Measurements from ENCODE around the gene PELI2. TPM values are rescaled to one million over a fixed set of nuclear protein-coding genes. Genes with fewer than 3 reads are reported as not detected.

Gene PELI2
- total RNA-seq (2014; rRNA removed; shearing (Covaris generic)): 7.9 and 9.3 TPM in 2 replicates

- Histone ChIP-seq H3K9me3 (replicated peaks) (no peaks in the 10 kb centered on the region), H3K4me1 (no peaks in the 10 kb centered on the region), H3K27ac (peak within 1 kb of the TSS; percentile 43), H3K27me3 (no peaks in the 10 kb centered on the region), H3K4me3 (peak within 1 kb of the TSS; percentile 86), H3K36me3 (no peaks in the 10 kb centered on the region)
- peak; percentile 76 to 77 for DNase-seq
Observed at GRCh38 chr14:56117765-56118610, at the start of gene PELI2. Gene PELI2, plus strand, starts transcription at chr14:56118411. Its CDS starts 250 bp downstream, at chr14:56118661.

GRCh38 chr14:56073799-56074198 lies 44.4 kb upstream of the PELI2 start:
- Histone ChIP-seq H3K36me3 (no peaks in the 10 kb centered on the region), H3K27ac (no peak overlapping the region), H3K4me3 (no peak overlapping the region), H3K27me3 (no peaks in the 10 kb centered on the region), H3K4me1 (no peaks in the 10 kb centered on the region), H3K9me3 (replicated peaks) (no peaks in the 10 kb centered on the region; the same call in 1 of the 2 replicates)
- DNase-seq: no peak

GRCh38 chr14:56075301-56075700 lies 42.9 kb upstream of the PELI2 start:
- no peak for DNase-seq
- Histone ChIP-seq H3K4me1 (no peaks in the 10 kb centered on the region), H3K27me3 (no peaks in the 10 kb centered on the region), H3K9me3 (replicated peaks) (no peaks in the 10 kb centered on the region; the same call in 1 of the 2 replicates), H3K4me3 (no peak overlapping the region), H3K36me3 (no peaks in the 10 kb centered on the region), H3K27ac (no peak overlapping the region)

GRCh38 chr14:56081139-56081538 lies 37.1 kb upstream of the PELI2 start:
- Histone ChIP-seq H3K4me3 (no peak overlapping the region), H3K27me3 (no peaks in the 10 kb centered on the region), H3K36me3 (no peaks in the 10 kb centered on the region), H3K4me1 (no peaks in the 10 kb centered on the region), H3K9me3 (replicated peaks) (no peaks in the 10 kb centered on the region), H3K27ac (no peak overlapping the region)
- DNase-seq: no peak

GRCh38 chr14:56082880-56083279 lies 35.3 kb upstream of the PELI2 start:
- no peak overlapping the region for H3K4me3 ChIP-seq
- DNase-seq: no peak
- no peak overlapping the region for H3K27ac ChIP-seq
- H3K4me1 ChIP-seq: no peaks in the 10 kb centered on the region
- no peaks in the 10 kb centered on the region for H3K27me3 ChIP-seq
- no peaks in the 10 kb centered on the region for H3K9me3 ChIP-seq (replicated peaks)
- H3K36me3 ChIP-seq: no peaks in the 10 kb centered on the region

GRCh38 chr14:56085471-56085870 lies 32.7 kb upstream of the PELI2 start:
- Histone ChIP-seq H3K9me3 (replicated peaks) (no peaks in the 10 kb centered on the region), H3K27me3 (no peaks in the 10 kb centered on the region), H3K4me3 (no peak overlapping the region), H3K27ac (no peak overlapping the region), H3K4me1 (no peaks in the 10 kb centered on the region), H3K36me3 (no peaks in the 10 kb centered on the region)
- no peak for DNase-seq

- H3K27ac ChIP-seq: no peak overlapping the region
- no peaks in the 10 kb centered on the region for H3K4me1 ChIP-seq
- no peaks in the 10 kb centered on the region for H3K36me3 ChIP-seq
- no peak for DNase-seq
- no peaks in the 10 kb centered on the region for H3K27me3 ChIP-seq
- H3K9me3 ChIP-seq (replicated peaks): no peaks in the 10 kb centered on the region
- H3K4me3 ChIP-seq: no peak overlapping the region
Observed at GRCh38 chr14:56087671-56088471, 30.3 kb upstream of the PELI2 start.

- DNase-seq: no peak
Observed at GRCh38 chr14:56088941-56089340, 29.3 kb upstream of the PELI2 start.

GRCh38 chr14:56092763-56093162 lies 25.4 kb upstream of the PELI2 start:
- H3K27ac ChIP-seq: no peak overlapping the region
- H3K9me3 ChIP-seq (replicated peaks): no peaks in the 10 kb centered on the region
- H3K4me3 ChIP-seq: no peak overlapping the region
- no peaks in the 10 kb centered on the region for H3K27me3 ChIP-seq
- no peaks in the 10 kb centered on the region for H3K36me3 ChIP-seq
- no peaks in the 10 kb centered on the region for H3K4me1 ChIP-seq
- no peak for DNase-seq

More at GRCh38 chr14:56088941-56089340, 29.3 kb upstream of the PELI2 start:
- no peak overlapping the region for H3K27ac ChIP-seq
- H3K4me3 ChIP-seq: no peak overlapping the region
- no peaks in the 10 kb centered on the region for H3K4me1 ChIP-seq
- H3K9me3 ChIP-seq (replicated peaks): no peaks in the 10 kb centered on the region
- no peaks in the 10 kb centered on the region for H3K27me3 ChIP-seq
- H3K36me3 ChIP-seq: no peaks in the 10 kb centered on the region

GRCh38 chr14:56094076-56094475 lies 24.1 kb upstream of the PELI2 start:
- Histone ChIP-seq H3K4me1 (peaks cover 5% of the 10 kb centered on the region; the same call in 1 of the 2 replicates), H3K9me3 (replicated peaks) (no peaks in the 10 kb centered on the region), H3K27ac (no peak overlapping the region), H3K27me3 (no peaks in the 10 kb centered on the region), H3K36me3 (no peaks in the 10 kb centered on the region), H3K4me3 (no peak overlapping the region)
- DNase-seq: no peak

- H3K27ac ChIP-seq: no peak overlapping the region
- no peaks in the 10 kb centered on the region for H3K27me3 ChIP-seq
- H3K4me3 ChIP-seq: no peak overlapping the region
- H3K36me3 ChIP-seq: no peaks in the 10 kb centered on the region
- DNase-seq: no peak
- H3K9me3 ChIP-seq (replicated peaks): no peaks in the 10 kb centered on the region
- peaks cover 9% of the 10 kb centered on the region; the same call in 1 of the 2 replicates for H3K4me1 ChIP-seq
Observed at GRCh38 chr14:56098021-56098420, 20.2 kb upstream of the PELI2 start.

- H3K4me1 ChIP-seq: peaks cover 9% of the 10 kb centered on the region; the same call in 1 of the 2 replicates
- no peaks in the 10 kb centered on the region for H3K9me3 ChIP-seq (replicated peaks)
- H3K27ac ChIP-seq: peak overlapping the region; percentile 28; the same call in 1 of the 2 replicates
- H3K4me3 ChIP-seq: no peak overlapping the region
- H3K27me3 ChIP-seq: no peaks in the 10 kb centered on the region
- DNase-seq: peak; percentile 7 to 11
- no peaks in the 10 kb centered on the region for H3K36me3 ChIP-seq
Observed at GRCh38 chr14:56099081-56099797, 19.0 kb upstream of the PELI2 start.

- H3K27me3 ChIP-seq: no peaks in the 10 kb centered on the region
- no peak overlapping the region for H3K27ac ChIP-seq
- no peaks in the 10 kb centered on the region for H3K9me3 ChIP-seq (replicated peaks)
- DNase-seq: no peak
- H3K4me3 ChIP-seq: no peak overlapping the region
- H3K36me3 ChIP-seq: no peaks in the 10 kb centered on the region
- peaks cover 9% of the 10 kb centered on the region; the same call in 1 of the 2 replicates for H3K4me1 ChIP-seq
Observed at GRCh38 chr14:56100556-56100955, 17.7 kb upstream of the PELI2 start.

- no peaks in the 10 kb centered on the region for H3K27me3 ChIP-seq
- H3K4me3 ChIP-seq: no peak overlapping the region
- H3K36me3 ChIP-seq: no peaks in the 10 kb centered on the region
- H3K27ac ChIP-seq: no peak overlapping the region
- DNase-seq: no peak
- no peaks in the 10 kb centered on the region for H3K9me3 ChIP-seq (replicated peaks)
- H3K4me1 ChIP-seq: peaks cover 9% of the 10 kb centered on the region; the same call in 1 of the 2 replicates
Observed at GRCh38 chr14:56102941-56103340, 15.3 kb upstream of the PELI2 start.

Data from SJCRH30 (cell line).